Measurements from ENCODE around the gene SLC12A9. TPM values are rescaled to one million over a fixed set of nuclear protein-coding genes. Genes with fewer than 3 reads are reported as not detected.

Gene SLC12A9
- total RNA-seq, 4 donors from 2014 or later, result 8.2 to 13.9 (median 11.8) TPM

DNA sequence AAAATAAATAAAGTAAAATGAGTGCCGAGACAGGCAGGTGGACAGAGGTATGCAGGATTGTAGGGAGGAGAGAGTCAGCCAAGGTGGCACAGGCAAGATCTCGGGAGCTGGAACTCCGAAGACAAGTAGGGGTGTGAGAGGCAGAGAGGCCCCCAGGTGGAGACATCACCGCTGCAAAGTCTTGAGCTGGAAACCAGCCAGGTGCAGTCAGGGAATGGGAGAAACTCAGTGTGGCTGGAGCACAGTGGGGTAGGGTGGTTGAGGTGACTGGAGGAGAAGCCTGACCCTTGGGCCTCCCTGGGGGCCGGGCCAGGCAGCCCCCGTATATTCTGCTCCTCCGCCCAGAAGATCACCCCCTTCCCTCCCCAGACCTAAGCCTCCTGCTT is 29.4 kb upstream of the SLC12A9 start:
- TF ChIP-seq, protein P1, sequence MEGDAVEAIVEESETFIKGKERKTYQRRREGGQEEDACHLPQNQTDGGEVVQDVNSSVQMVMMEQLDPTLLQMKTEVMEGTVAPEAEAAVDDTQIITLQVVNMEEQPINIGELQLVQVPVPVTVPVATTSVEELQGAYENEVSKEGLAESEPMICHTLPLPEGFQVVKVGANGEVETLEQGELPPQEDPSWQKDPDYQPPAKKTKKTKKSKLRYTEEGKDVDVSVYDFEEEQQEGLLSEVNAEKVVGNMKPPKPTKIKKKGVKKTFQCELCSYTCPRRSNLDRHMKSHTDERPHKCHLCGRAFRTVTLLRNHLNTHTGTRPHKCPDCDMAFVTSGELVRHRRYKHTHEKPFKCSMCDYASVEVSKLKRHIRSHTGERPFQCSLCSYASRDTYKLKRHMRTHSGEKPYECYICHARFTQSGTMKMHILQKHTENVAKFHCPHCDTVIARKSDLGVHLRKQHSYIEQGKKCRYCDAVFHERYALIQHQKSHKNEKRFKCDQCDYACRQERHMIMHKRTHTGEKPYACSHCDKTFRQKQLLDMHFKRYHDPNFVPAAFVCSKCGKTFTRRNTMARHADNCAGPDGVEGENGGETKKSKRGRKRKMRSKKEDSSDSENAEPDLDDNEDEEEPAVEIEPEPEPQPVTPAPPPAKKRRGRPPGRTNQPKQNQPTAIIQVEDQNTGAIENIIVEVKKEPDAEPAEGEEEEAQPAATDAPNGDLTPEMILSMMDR (IDR thresholded peaks at IDR 0.05; ENCODE audit: low read depth), result no peak

DNA sequence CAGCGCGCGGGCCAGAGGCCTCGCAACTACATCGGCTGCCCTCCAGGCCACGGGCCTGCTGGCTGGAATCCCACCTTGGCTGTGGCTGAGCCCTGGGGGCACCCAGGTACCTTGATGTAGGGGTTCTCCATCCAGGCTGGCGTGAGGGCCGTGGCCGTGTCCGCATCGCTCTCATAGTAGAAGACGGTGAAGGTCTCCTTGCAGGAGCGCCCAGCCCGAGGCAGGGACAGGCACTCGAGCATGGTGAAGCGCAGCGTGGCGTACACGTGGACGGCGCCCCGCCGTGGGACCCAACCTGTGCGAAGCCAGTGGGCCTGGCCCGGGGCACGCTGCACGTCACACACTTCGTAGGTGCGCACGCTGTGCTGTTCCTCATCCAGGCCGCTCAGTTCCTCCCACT is 29.0 kb upstream of the SLC12A9 start:
- TF ChIP-seq, protein P1 (IDR thresholded peaks at IDR 0.05; ENCODE audit: low read depth), result no peak

GRCh38 chr7:100824499-100825214 is 27.9 kb upstream of the SLC12A9 start:
- TF ChIP-seq, protein P1 (IDR thresholded peaks at IDR 0.05; ENCODE audit: low read depth), result no peak

GRCh38 chr7:100825215-100825671 is 27.3 kb upstream of the SLC12A9 start:
- TF ChIP-seq, protein P1 (IDR thresholded peaks at IDR 0.05; ENCODE audit: low read depth), result no peak

DNA sequence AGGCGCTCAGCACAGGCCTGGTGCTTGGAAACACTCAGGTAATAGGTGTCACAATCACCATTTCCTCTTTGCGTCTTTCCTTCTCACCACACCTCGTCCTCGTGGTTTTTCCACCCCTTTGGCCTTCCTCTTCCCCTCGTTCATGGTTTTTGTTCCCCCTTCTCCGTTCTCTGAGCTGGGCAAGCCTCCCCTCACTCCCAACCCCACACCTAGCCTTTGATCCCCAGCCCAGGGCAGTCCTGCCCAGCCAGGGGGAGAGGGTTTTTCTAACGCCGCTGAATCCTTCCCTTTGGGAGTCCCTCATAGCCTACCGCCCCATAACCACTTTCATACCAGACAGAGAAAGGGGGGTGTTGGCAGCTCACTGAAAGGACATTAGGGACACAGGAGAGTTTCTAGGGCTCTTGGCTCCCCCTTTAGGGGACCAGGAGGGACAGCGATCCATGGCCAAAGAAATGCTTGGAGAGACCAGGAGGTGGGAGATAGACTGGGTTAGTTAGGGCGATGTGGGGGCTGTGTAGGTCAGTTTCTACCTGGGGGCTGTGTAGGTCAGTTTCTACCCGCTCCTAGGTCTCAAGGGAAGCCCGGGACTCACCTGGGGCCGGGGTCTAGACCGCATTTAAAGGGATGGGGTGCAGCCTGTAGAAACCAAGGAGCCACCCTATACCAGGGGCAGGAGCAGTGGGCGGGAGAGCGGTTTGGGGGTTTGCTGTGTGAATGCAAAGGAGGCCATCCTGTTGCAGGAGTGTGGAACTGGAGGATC is 26.6 kb upstream of the SLC12A9 start:
- TF ChIP-seq, protein P1 (IDR thresholded peaks at IDR 0.05; ENCODE audit: low read depth), result no peak

DNA sequence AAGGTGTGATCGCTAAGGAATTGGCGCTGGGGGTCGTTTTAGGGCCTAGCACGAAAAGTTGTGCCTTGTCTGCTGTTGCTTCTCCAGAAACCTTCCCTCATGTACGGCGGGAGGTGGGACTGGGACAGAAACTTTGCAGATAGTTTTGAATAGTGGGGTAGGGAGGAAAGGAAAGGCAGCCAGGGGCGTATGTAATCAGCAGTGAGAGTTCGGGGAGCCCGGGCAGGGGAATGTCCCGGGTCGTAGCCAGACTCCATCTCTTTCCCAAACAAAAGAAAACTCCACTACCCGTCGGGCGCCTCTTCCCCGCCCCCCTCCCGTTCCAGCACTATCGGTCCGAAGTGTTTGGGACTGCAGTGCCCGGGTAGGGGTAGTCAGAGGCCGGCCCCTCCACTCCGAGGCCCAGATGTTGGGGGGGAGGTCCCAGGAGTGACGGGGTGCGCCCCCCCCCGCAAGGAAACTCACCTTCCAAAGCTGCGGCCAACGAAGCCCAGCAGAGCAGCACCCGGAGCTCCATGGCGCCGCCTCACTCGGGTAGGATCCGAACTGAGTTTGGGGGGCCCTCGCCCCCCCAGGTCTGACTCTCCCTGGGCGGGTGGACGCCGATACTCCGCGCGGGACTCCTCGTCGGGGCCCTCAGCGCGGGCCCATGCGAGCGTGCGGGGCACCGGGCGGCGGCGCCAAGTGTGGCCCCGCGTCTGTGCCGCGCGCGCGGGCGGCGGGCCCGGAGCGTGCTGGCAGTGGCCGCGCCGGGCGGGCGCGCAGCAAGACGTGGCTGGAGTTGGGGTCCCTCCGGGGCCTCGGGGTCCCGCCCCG is 25.8 kb upstream of the SLC12A9 start:
- TF ChIP-seq, protein P1 (IDR thresholded peaks at IDR 0.05; ENCODE audit: low read depth), result no peak

Data from subcutaneous adipose tissue (tissue), 4 donors.